Tibial artery (tissue), 4 donors: ENCODE data around the gene SEPTIN2.
"Not testable (repeated sequence)": the region's sequence is repeated elsewhere in the genome, so short reads cannot be mapped to it uniquely, and the experiment has no call there.

Experiments
- DNase-seq, 2 donors: peaks; one replicate each; pipeline ENCODE4 v3.0.0-alpha.2; 2019
- H3K27ac ChIP-seq, 2 donors: fragments of 200-600 bp; sonication (generic) in 1 of 2; 1 replicate in 1 of 2; 2 replicates in 1 of 2; pipeline ENCODE4 v1.5.1; 2018 to 2019; ENCODE audit warnings: mild to moderate bottlenecking in 1 of 2
- H3K27me3 ChIP-seq, 2 donors: fragments of 200-600 bp; sonication (generic) in 1 of 2; one replicate each; pipeline versions ENCODE4 v1.5.1 to v1.6.0; 2016 to 2019
- H3K36me3 ChIP-seq, 3 donors: fragments of 200-600 bp; sonication (generic) in 2 of 3; one replicate each; pipeline ENCODE4 v1.5.1; 2016 to 2019; ENCODE audit warnings: mild to moderate bottlenecking in 2 of 3
- H3K4me1 ChIP-seq, 4 donors: fragments of 200-600 bp; sonication (generic) in 2 of 4; 1 replicate in 3 of 4; 2 replicates in 1 of 4; pipeline ENCODE4 v1.5.1; 2016 to 2019
- H3K4me3 ChIP-seq, 2 donors: fragments of 200-600 bp; sonication (generic) in 1 of 2; 1 replicate in 1 of 2; 2 replicates in 1 of 2; pipeline ENCODE4 v1.5.1; 2018 to 2019; ENCODE audit warnings: mild to moderate bottlenecking in 2 of 2
- H3K9me3 ChIP-seq, 3 donors: fragments of 200-600 bp; sonication (generic) in 1 of 3; one replicate each; pipeline ENCODE4 v1.5.1; 2016 to 2019
- intact Hi-C: fragments of 100-400 bp; cut with DNase I; formaldehyde crosslinking; loops from one replicate; pipeline ENCODE4 v1.15.0; 2023; ENCODE audit warnings: low total_unique reads
- TF ChIP-seq, protein P1 (sequence below), 2 experiments: fragments of 200-600 bp in 1 of 2; fragments of 450-650 bp in 1 of 2; IDR thresholded peaks; one replicate each; pipeline ENCODE4 v1.5.1; 2017 to 2019; ENCODE audit warnings: antibody characterized with exemption in 2 of 2, mild to moderate bottlenecking in 1 of 2, moderate library complexity in 1 of 2

SEPTIN2 gene

DNA sequence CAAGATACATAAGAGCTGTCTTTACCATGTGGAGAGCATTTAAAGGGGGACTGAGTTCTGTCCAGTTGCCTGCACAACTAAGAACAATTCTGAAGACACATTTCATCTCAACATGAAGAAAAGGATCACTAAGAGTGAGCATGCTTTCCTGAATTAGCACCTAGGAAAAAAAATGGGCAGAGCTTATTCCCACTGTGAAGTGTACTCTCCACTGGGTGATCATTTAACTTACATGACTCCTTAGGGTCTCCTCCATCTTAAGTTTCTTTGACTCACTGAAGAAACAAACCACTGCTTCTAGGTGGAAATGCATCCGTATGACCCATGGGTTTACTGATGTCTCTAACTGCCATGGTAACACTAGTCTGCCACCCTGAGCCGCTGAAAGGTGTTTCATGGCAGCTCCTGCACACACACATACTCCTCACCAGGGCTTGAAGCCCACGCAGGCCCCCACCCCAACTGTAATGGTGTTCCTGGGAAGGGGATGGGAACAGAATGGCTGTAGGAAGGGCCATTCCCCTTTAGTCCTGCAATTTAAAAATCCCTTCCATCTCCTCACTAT lies 27.3 kb upstream of the SEPTIN2 start:
- Histone ChIP-seq H3K4me1 (peaks cover 0 to 3% (median 0%) of the 10 kb centered on the region in 4 donors), H3K9me3 (no peaks in the 10 kb centered on the region), H3K4me3 (no peak overlapping the region), H3K36me3 (no peaks in the 10 kb centered on the region), H3K27me3 (no peaks in the 10 kb centered on the region), H3K27ac (no peak overlapping the region)
- DNase-seq = no peak
- intact Hi-C loops = no loop called here
- TF ChIP-seq, protein P1, sequence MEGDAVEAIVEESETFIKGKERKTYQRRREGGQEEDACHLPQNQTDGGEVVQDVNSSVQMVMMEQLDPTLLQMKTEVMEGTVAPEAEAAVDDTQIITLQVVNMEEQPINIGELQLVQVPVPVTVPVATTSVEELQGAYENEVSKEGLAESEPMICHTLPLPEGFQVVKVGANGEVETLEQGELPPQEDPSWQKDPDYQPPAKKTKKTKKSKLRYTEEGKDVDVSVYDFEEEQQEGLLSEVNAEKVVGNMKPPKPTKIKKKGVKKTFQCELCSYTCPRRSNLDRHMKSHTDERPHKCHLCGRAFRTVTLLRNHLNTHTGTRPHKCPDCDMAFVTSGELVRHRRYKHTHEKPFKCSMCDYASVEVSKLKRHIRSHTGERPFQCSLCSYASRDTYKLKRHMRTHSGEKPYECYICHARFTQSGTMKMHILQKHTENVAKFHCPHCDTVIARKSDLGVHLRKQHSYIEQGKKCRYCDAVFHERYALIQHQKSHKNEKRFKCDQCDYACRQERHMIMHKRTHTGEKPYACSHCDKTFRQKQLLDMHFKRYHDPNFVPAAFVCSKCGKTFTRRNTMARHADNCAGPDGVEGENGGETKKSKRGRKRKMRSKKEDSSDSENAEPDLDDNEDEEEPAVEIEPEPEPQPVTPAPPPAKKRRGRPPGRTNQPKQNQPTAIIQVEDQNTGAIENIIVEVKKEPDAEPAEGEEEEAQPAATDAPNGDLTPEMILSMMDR (IDR thresholded peaks at IDR 0.05) = no peak

DNA sequence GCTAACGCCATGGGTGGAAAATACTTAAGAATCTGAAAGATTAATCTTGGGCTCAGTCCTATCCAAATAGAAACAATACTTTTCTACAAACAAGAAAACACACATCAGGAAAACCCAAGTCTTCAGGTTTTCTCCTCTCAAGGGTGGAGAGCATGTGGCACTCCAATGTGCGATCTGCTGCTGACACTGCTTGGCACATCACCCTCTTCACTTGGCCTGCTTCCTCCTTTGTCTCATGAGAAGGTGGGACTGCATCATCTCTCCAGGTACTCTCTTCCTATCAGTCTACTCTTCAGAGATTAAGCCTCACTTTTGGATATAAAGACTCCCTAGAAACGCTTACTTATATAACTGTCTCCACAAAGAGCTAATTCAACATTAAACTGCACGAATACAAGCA lies 26.7 kb upstream of the SEPTIN2 start:
- no peak overlapping the region for H3K4me3 ChIP-seq
- no peaks in the 10 kb centered on the region for H3K36me3 ChIP-seq
- intact Hi-C loops = no loop called here
- no peak for DNase-seq
- H3K27me3 ChIP-seq = no peaks in the 10 kb centered on the region
- H3K9me3 ChIP-seq = no peaks in the 10 kb centered on the region
- peaks cover 0 to 4% (median 0%) of the 10 kb centered on the region in 4 donors for H3K4me1 ChIP-seq
- TF ChIP-seq, protein P1 (IDR thresholded peaks at IDR 0.05) = no peak
- no peak overlapping the region for H3K27ac ChIP-seq

DNA sequence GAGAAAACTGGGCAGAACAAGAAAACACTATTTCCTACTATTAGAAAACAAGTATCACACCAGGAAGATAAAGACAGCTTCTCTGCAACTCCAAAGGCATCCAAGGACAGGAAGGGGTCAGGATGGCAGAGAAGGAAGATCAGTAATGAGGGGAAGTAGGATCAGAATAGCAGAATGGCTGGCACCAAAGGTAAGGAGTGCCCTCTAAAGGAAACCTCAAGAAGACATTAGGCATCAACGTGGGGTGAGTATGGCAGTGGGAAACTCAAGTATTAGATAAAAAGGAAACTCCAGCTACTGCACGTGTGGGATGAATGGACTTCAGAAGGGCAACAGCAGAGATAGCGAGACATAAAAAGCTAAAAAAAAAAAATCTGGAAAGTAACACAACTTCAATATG lies 26.1 kb upstream of the SEPTIN2 start:
- TF ChIP-seq, protein P1 (IDR thresholded peaks at IDR 0.05) = no peak
- H3K36me3 ChIP-seq = no peaks in the 10 kb centered on the region
- H3K27ac ChIP-seq = no peak overlapping the region
- no peaks in the 10 kb centered on the region for H3K9me3 ChIP-seq
- H3K27me3 ChIP-seq = no peaks in the 10 kb centered on the region
- H3K4me3 ChIP-seq = no peak overlapping the region
- intact Hi-C loops = no loop called here
- peaks cover 0 to 4% (median 0%) of the 10 kb centered on the region in 4 donors for H3K4me1 ChIP-seq
- no peak for DNase-seq

DNA sequence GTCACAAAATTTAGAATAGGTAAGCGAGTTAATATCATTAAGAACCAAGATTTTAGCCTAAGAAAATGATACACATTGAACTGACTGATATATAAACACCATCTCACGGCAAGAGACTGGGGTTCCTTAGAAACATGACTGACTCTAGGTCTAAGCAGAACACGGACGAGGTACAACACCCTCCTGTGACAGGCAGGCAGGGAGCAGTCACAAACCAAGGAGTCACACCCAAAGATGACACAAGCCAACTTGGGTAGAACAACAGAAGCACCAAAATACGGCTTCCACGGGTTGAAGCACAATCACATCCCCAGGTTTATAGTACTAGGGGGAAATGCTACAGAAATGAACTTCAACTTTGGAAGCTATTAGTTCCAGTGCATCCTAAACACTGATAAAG lies 24.6 kb upstream of the SEPTIN2 start:
- Histone ChIP-seq H3K9me3 (no peaks in the 10 kb centered on the region), H3K27me3 (no peaks in the 10 kb centered on the region), H3K4me3 (no peak overlapping the region), H3K36me3 (no peaks in the 10 kb centered on the region), H3K27ac (no peak overlapping the region), H3K4me1 (peaks cover 0 to 4% (median 0%) of the 10 kb centered on the region in 4 donors)
- TF ChIP-seq, protein P1 (IDR thresholded peaks at IDR 0.05) = no peak
- no peak for DNase-seq
- intact Hi-C loops = no loop called here

DNA sequence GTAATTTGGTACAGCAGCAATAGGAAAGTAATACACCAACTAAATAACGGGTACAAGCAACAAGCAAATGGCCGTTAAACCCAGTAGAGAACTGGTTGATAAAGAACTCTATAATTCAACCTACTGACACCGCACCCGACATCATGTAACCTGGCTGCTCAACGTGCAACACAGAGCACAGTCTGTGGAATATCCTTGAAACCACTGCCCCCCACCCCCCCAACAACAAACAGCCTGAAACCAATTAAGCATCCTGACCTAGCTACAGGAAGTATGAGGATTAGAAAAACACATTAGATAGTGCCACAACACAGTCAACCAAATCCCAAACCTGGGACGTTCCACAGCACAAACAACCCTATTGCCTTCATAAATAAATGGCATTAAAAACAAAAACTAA lies 23.7 kb upstream of the SEPTIN2 start:
- no peak for DNase-seq
- Histone ChIP-seq H3K4me3 (no peak overlapping the region), H3K4me1 (peaks cover 0 to 4% (median 0%) of the 10 kb centered on the region in 4 donors), H3K9me3 (no peaks in the 10 kb centered on the region), H3K27me3 (no peaks in the 10 kb centered on the region), H3K36me3 (peaks cover 0 to 2% (median 0%) of the 10 kb centered on the region in 3 donors), H3K27ac (no peak overlapping the region)
- TF ChIP-seq, protein P1 (IDR thresholded peaks at IDR 0.05) = no peak
- intact Hi-C loops = no loop called here

DNA sequence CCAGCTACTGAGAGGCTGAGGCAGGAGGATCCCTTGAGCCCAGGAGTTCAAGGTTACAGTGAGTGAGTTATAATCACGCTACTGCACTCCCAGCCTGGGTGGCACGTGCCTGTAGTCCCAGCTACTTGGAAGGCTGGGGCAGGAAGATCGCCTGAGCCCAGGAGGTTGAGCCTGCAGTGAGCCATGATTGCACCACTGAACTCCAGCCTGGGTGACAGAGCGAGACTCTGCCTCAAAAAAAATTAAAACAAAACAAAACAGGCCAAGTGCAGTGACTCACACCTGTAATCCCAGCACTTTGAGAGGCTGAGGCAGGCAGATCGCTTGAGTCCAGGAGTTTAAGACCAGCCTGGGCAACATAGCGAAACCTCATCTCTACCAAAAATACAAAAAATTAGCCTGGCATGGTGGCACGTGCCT lies 22.3 kb upstream of the SEPTIN2 start:
- intact Hi-C loops, H3K27ac ChIP-seq, H3K9me3 ChIP-seq, H3K27me3 ChIP-seq, DNase-seq, H3K4me3 ChIP-seq, H3K36me3 ChIP-seq, H3K4me1 ChIP-seq: not testable (repeated sequence)
